ENCODE data around the gene LRRC31.

LRRC31 gene

GRCh38 chr3:169907476-169907875 is 37.7 kb upstream of the LRRC31 start (continued):
- no peak for TF ChIP-seq ZNF169 (tag by site-specific recombination; IDR thresholded peaks at IDR 0.05)
- TF ChIP-seq ZNF610 (tag by site-specific recombination; IDR thresholded peaks at IDR 0.05; ENCODE audit: borderline replicate concordance) = no peak
- TF ChIP-seq ZNF658 (tag by site-specific recombination; IDR thresholded peaks at IDR 0.05) = no peak
- TF ChIP-seq ZBTB26 (tag by site-specific recombination; optimal IDR thresholded peaks at IDR 0.05) = no peak

GRCh38 chr3:169905404-169905803 is 35.7 kb upstream of the LRRC31 start:
- Histone ChIP-seq H3K27ac (ENCODE audit: extremely low read depth, low read depth, low read length) (no peak overlapping the region), H3K4me3 (ENCODE audit: low read depth, low read length) (no peak overlapping the region), H3K9me3 (ENCODE audit: control insufficient read depth, insufficient read depth, low read depth, low read length) (no peaks in the 10 kb centered on the region), H3K4me1 (ENCODE audit: control insufficient read depth, insufficient read depth, low read length) (no peaks in the 10 kb centered on the region), H3K36me3 (ENCODE audit: control insufficient read depth in 2 of 2, insufficient read depth in 1 of 2, low read length in 2 of 2) (no peaks in the 10 kb centered on the region)
- TF ChIP-seq ZNF121 (tag by site-specific recombination; IDR thresholded peaks at IDR 0.05) (no peak), ZNF529 (tag by site-specific recombination; IDR thresholded peaks at IDR 0.05; ENCODE audit: insufficient replicate concordance) (no peak), ZBTB20 (tag by site-specific recombination; IDR thresholded peaks at IDR 0.05) (no peak), INSM2 (tag by site-specific recombination; IDR thresholded peaks at IDR 0.05) (no peak), ZNF354C (tag by site-specific recombination; IDR thresholded peaks at IDR 0.05; ENCODE audit: borderline replicate concordance, low read depth) (no peak), GLIS2 (tag by site-specific recombination; IDR thresholded peaks at IDR 0.05) (no peak), HIC1 (tag by site-specific recombination; IDR thresholded peaks at IDR 0.05) (no peak), KLF17 (tag by site-specific recombination; IDR thresholded peaks at IDR 0.05) (no peak), ZNF768 (tag by site-specific recombination; IDR thresholded peaks at IDR 0.05) (no peak), ZSCAN18 (tag by site-specific recombination; IDR thresholded peaks at IDR 0.05) (no peak), ELK4 (IDR thresholded peaks at IDR 0.05; ENCODE audit: borderline replicate concordance, low read depth, low read length) (no peak), ZNF24 (tag by site-specific recombination; IDR thresholded peaks at IDR 0.05) (no peak)
- ChIA-PET CTCF (no interaction called here), POLR2A (no interaction called here)
